ENCODE results near the gene PSMD9.
"Not testable (repeated sequence)": the region's sequence is repeated elsewhere in the genome, so short reads cannot be mapped to it uniquely, and the experiment has no call there.

The PSMD9 gene

GRCh38 chr12:121874071-121874470, 14.5 kb upstream of the PSMD9 start:
- no peak for FAIRE-seq

GRCh38 chr12:121875582-121875981, 13.0 kb upstream of the PSMD9 start:
- no peak for FAIRE-seq

GRCh38 chr12:121876080-121876447, 12.5 kb upstream of the PSMD9 start:
- FAIRE-seq, result not testable (repeated sequence)

- FAIRE-seq, result no peak
These were observed 5.3 kb upstream of the PSMD9 start for GRCh38 chr12:121883315-121883660.

GRCh38 chr12:121885129-121885528, 3.5 kb upstream of the PSMD9 start:
- not testable (repeated sequence) for FAIRE-seq

GRCh38 chr12:121888083-121888477, 510 bp upstream of the PSMD9 start:
- no peak for FAIRE-seq

GRCh38 chr12:121889274-121889624, 659 bp downstream of the PSMD9 start:
- FAIRE-seq, result no peak

GRCh38 chr12:121889661-121890060, 1.1 kb downstream of the PSMD9 start:
- not testable (repeated sequence) for FAIRE-seq

GRCh38 chr12:121892673-121893561, 4.3 kb downstream of the PSMD9 start:
- no peak for FAIRE-seq

GRCh38 chr12:121893961-121894460, 5.4 kb downstream of the PSMD9 start:
- no peak for FAIRE-seq

GRCh38 chr12:121894633-121895032, 6.0 kb downstream of the PSMD9 start:
- no peak for FAIRE-seq

- no peak for FAIRE-seq
These were observed 9.7 kb downstream of the PSMD9 start for GRCh38 chr12:121898287-121898686.

GRCh38 chr12:121899590-121899989, 11.0 kb downstream of the PSMD9 start:
- FAIRE-seq, result no peak

- no peak for FAIRE-seq
These were observed 14.6 kb downstream of the PSMD9 start for GRCh38 chr12:121903202-121903601.

- no peak for FAIRE-seq
These were observed 17.2 kb downstream of the PSMD9 start for GRCh38 chr12:121905746-121906145.

- FAIRE-seq, result no peak
These were observed 20.1 kb downstream of the PSMD9 start for GRCh38 chr12:121908702-121909101.

- no peak for FAIRE-seq
These were observed 23.4 kb downstream of the PSMD9 start for GRCh38 chr12:121911824-121912585.

GRCh38 chr12:121915841-121916321, 27.3 kb downstream of the PSMD9 start:
- no peak for FAIRE-seq

GRCh38 chr12:121916719-121917118, 28.1 kb downstream of the PSMD9 start:
- FAIRE-seq, result no peak

GRCh38 chr12:121917950-121918678, 29.5 kb downstream of the PSMD9 start, which contains the start of gene CFAP251:
CFAP251 (plus strand) TSS chr12:121918592; CDS start chr12:121921306, 2,714 bp downstream.
- no peak for FAIRE-seq

GRCh38 chr12:121918679-121919038, 30.1 kb downstream of the PSMD9 start:
- no peak for FAIRE-seq

- FAIRE-seq, result no peak
These were observed 32.5 kb downstream of the PSMD9 start for GRCh38 chr12:121921066-121921465.

GRCh38 chr12:121925358-121925695, 36.7 kb downstream of the PSMD9 start:
- FAIRE-seq, result no peak
